ENCODE data around the gene PTGDS.

GRCh38 chr9:136975644-136976043, 1.7 kb upstream of the PTGDS start:
- TF ChIP-seq PKNOX1 (IDR thresholded peaks at IDR 0.05), result no peak
- no peak for TF ChIP-seq SP1 (IDR thresholded peaks at IDR 0.05)
- no peak for TF ChIP-seq HDGF (IDR thresholded peaks at IDR 0.05; ENCODE audit: borderline replicate concordance)
- no peak for TF ChIP-seq BHLHE40 (IDR thresholded peaks at IDR 0.05; ENCODE audit: borderline replicate concordance)
- no peak for TF ChIP-seq FOXA1 (IDR thresholded peaks at IDR 0.05)
- no peak for TF ChIP-seq FOXM1 (IDR thresholded peaks at IDR 0.05; ENCODE audit: borderline replicate concordance)
- TF ChIP-seq TARDBP (IDR thresholded peaks at IDR 0.05), result no peak
- no peak for TF ChIP-seq ARNT (IDR thresholded peaks at IDR 0.05)
- TF ChIP-seq LEF1 (IDR thresholded peaks at IDR 0.05; ENCODE audit: borderline replicate concordance), result no peak
- TF ChIP-seq FOXK2 (IDR thresholded peaks at IDR 0.05), result no peak
- no peak for TF ChIP-seq ELF4 (IDR thresholded peaks at IDR 0.05)
- no peak for TF ChIP-seq NFRKB (IDR thresholded peaks at IDR 0.05)
